Upper lobe of left lung (tissue), 4 donors: ENCODE measurements around the gene COL27A1.

ENCODE experiments used
- CTCF ChIP-seq, 6 experiments: fragments of 450-650 bp in 4 of 6; fragments of 200-600 bp in 2 of 6; sonication (generic) in 2 of 6; IDR thresholded peaks; one replicate each; pipeline ENCODE4 v1.5.1; 2016 to 2019; ENCODE audit warnings: antibody characterized with exemption in 6 of 6
- EP300 ChIP-seq, 4 donors: sonication (generic); formaldehyde crosslinking; IDR thresholded peaks; one replicate each; pipeline ENCODE4 v1.5.1; 2017; ENCODE audit warnings: antibody characterized with exemption in 4 of 4, control low read depth in 2 of 4
- POLR2AphosphoS5 ChIP-seq, 2 donors: sonication (generic); formaldehyde crosslinking; IDR thresholded peaks; one replicate each; pipeline ENCODE4 v1.5.1; 2017; ENCODE audit warnings: antibody characterized with exemption in 2 of 2

- TF ChIP-seq CTCF (IDR thresholded peaks at IDR 0.05): no peak
- no peak for TF ChIP-seq EP300 (IDR thresholded peaks at IDR 0.05)
- TF ChIP-seq POLR2AphosphoS5 (IDR thresholded peaks at IDR 0.05): no peak
Measured at GRCh38 chr9:114125476-114126013, 29.8 kb upstream of the COL27A1 start.
